Loucy (cell line): Measurements from ENCODE around the gene RBM33.

ENCODE experiments used
- CTCF ChIP-seq: fragments of 200-600 bp; sonication (generic); conservative IDR thresholded peaks from 2 replicates; pipeline ENCODE4 v1.5.1; 2014; ENCODE audit warnings: mild to moderate bottlenecking, antibody characterized with exemption, low read length
- EZH2phosphoT487 ChIP-seq: fragments of 200-600 bp; IDR thresholded peaks from 2 replicates; pipeline ENCODE4 v1.6.1; 2018; ENCODE audit warnings: antibody characterized with exemption, mild to moderate bottlenecking, moderate library complexity, borderline replicate concordance

- TF ChIP-seq CTCF (no peak), EZH2phosphoT487 (no peak)
Measured at GRCh38 chr7:155791836-155792235, 147.4 kb downstream of the RBM33 start.
